Measurements from ENCODE around the gene CD300LD.

The CD300LD gene

DNA sequence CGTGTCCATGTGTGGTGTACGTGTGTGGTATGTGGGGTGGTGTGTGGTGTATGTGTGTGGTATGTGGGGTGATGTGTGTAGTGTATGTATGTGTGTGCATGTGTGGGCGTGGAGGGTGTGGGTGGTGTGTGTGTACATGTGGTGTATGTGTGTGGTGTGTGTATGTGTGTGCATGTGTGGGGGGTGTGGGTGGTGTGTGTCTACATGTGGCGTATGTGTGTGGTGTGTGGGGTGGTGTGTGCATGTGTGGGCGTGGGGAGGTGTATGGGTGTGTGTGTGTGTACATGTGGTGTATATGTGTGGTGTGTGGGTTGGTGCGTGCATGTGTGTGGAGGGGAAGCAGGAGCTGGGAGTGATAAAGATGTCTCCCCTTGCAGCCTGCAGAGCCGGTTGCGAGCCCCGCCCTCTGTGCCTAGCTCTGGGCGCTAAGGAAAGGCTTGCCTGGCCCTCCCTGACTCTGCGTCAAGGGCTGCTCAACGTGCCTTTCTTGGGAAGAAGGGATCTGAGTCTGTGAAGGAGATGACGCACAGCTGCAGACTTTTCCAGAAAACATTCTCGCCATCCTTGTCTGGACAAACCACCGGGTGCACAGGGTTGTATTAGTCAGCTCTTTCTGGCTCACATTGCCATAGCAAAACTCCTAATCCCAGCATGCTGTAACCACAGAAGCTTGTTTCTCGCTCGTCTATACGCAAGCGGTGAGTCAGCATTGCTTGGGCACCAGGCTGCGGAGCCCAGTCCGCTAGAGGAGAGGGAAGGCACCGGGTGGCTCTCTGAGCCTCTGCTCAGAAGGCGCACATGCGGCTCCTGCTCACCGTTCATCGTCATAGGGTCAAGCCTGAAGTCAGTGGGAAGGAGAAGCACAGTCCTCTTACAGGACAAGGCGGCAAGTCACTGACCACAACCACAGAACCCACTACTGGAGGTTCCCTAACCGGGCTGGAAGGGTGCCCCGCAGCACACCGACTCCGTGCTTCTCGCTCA lies 22.8 kb downstream of the CD300LD start:
- CTCF ChIA-PET = interaction anchor here (0.7 to 0.8 kb wide), 3 partner anchors 27 to 176 kb away, joined by 3 to 5 read pairs (median 3); no protein-coding TSS in a partner anchor
- Histone ChIP-seq H3K4me1 (ENCODE audit: control insufficient read depth, insufficient read depth, low read length) (no peaks in the 10 kb centered on the region), H3K4me3 (ENCODE audit: low read depth, low read length) (no peak overlapping the region), H3K36me3 (ENCODE audit: control insufficient read depth in 2 of 2, insufficient read depth in 1 of 2, low read length in 2 of 2) (no peaks in the 10 kb centered on the region), H3K27ac (ENCODE audit: extremely low read depth, low read depth, low read length) (no peak overlapping the region), H3K9me3 (ENCODE audit: control insufficient read depth, insufficient read depth, low read depth, low read length) (no peaks in the 10 kb centered on the region)
- POLR2A ChIA-PET = interaction anchor here (0.6 kb wide), 1 partner anchor 207 kb away, joined by 3 read pairs; the partner anchor contains the start of gene NAT9
- TF ChIP-seq ZNF239 (tag by site-specific recombination; IDR thresholded peaks at IDR 0.05) = 0 out of 2 replicates have a peak, but pooled peaks have one; percentile 67
- TF ChIP-seq ZNF600 (tag by site-specific recombination; IDR thresholded peaks at IDR 0.05) = peak; percentile 69
- TF ChIP-seq ZNF560 (tag by site-specific recombination; IDR thresholded peaks at IDR 0.05; ENCODE audit: borderline replicate concordance) = no peak
- TF ChIP-seq ZNF670 (tag by site-specific recombination; IDR thresholded peaks at IDR 0.05; ENCODE audit: low read depth) = peak; percentile 84; the same call in 1 of the 2 replicates
- peak; percentile 99 for TF ChIP-seq EGR2 (tag by site-specific recombination; IDR thresholded peaks at IDR 0.05; ENCODE audit: low read depth)
- 0 out of 2 replicates have a peak, but pooled peaks have one; percentile 24 for TF ChIP-seq OSR2 (tag by site-specific recombination; IDR thresholded peaks at IDR 0.05)
- no peak for TF ChIP-seq GFI1B (tag by site-specific recombination; IDR thresholded peaks at IDR 0.05)
- TF ChIP-seq ZNF660 (tag by site-specific recombination; IDR thresholded peaks at IDR 0.05) = no peak
- TF ChIP-seq WT1 (tag by site-specific recombination; IDR thresholded peaks at IDR 0.05) = 0 out of 2 replicates have a peak, but pooled peaks have one; percentile 24
- no peak for TF ChIP-seq MEIS1 (CRISPR knock-in tag; IDR thresholded peaks at IDR 0.05; ENCODE audit: borderline replicate concordance)
- TF ChIP-seq, protein P1, sequence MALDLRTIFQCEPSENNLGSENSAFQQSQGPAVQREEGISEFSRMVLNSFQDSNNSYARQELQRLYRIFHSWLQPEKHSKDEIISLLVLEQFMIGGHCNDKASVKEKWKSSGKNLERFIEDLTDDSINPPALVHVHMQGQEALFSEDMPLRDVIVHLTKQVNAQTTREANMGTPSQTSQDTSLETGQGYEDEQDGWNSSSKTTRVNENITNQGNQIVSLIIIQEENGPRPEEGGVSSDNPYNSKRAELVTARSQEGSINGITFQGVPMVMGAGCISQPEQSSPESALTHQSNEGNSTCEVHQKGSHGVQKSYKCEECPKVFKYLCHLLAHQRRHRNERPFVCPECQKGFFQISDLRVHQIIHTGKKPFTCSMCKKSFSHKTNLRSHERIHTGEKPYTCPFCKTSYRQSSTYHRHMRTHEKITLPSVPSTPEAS (tag by site-specific recombination; IDR thresholded peaks at IDR 0.05) = peak; percentile 70
- 0 out of 2 replicates have a peak, but pooled peaks have one; percentile 31 for TF ChIP-seq ZBTB48 (tag by site-specific recombination; IDR thresholded peaks at IDR 0.05)
- TF ChIP-seq, protein P2, sequence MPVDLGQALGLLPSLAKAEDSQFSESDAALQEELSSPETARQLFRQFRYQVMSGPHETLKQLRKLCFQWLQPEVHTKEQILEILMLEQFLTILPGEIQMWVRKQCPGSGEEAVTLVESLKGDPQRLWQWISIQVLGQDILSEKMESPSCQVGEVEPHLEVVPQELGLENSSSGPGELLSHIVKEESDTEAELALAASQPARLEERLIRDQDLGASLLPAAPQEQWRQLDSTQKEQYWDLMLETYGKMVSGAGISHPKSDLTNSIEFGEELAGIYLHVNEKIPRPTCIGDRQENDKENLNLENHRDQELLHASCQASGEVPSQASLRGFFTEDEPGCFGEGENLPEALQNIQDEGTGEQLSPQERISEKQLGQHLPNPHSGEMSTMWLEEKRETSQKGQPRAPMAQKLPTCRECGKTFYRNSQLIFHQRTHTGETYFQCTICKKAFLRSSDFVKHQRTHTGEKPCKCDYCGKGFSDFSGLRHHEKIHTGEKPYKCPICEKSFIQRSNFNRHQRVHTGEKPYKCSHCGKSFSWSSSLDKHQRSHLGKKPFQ (tag by site-specific recombination; IDR thresholded peaks at IDR 0.05) = peak; percentile 6; the same call in 1 of the 2 replicates
- 0 out of 2 replicates have a peak, but pooled peaks have one; percentile 22 for TF ChIP-seq ZNF747 (tag by site-specific recombination; IDR thresholded peaks at IDR 0.05)
- TF ChIP-seq ZNF629 (tag by site-specific recombination; IDR thresholded peaks at IDR 0.05) = peak; percentile 72
- TF ChIP-seq ZBTB20 (tag by site-specific recombination; IDR thresholded peaks at IDR 0.05) = peak; percentile 21; the same call in 1 of the 2 replicates
- TF ChIP-seq ZNF223 (tag by site-specific recombination; IDR thresholded peaks at IDR 0.05) = no peak
- no peak for TF ChIP-seq ZNF221 (tag by site-specific recombination; IDR thresholded peaks at IDR 0.05; ENCODE audit: borderline replicate concordance)
- TF ChIP-seq, protein P3, sequence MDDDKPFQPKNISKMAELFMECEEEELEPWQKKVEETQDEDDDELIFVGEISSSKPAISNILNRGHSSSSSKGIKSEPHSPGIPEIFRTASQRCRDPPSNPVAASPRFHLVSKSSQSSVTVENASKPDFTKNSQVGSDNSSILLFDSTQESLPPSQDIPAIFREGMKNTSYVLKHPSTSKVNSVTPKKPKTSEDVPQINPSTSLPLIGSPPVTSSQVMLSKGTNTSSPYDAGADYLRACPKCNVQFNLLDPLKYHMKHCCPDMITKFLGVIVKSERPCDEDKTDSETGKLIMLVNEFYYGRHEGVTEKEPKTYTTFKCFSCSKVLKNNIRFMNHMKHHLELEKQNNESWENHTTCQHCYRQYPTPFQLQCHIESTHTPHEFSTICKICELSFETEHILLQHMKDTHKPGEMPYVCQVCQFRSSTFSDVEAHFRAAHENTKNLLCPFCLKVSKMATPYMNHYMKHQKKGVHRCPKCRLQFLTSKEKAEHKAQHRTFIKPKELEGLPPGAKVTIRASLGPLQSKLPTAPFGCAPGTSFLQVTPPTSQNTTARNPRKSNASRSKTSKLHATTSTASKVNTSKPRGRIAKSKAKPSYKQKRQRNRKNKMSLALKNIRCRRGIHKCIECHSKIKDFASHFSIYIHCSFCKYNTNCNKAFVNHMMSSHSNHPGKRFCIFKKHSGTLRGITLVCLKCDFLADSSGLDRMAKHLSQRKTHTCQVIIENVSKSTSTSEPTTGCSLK (tag by site-specific recombination; IDR thresholded peaks at IDR 0.05) = peak; percentile 57; the same call in 1 of the 2 replicates
- no peak for TF ChIP-seq ZNF248 (tag by site-specific recombination; IDR thresholded peaks at IDR 0.05)
- no peak for TF ChIP-seq ZSCAN16 (tag by site-specific recombination; IDR thresholded peaks at IDR 0.05)
- peak; percentile 44; the same call in 1 of the 2 replicates for TF ChIP-seq ZIC2 (tag by site-specific recombination; IDR thresholded peaks at IDR 0.05)
- TF ChIP-seq ZFP37 (tag by site-specific recombination; IDR thresholded peaks at IDR 0.05) = no peak
- TF ChIP-seq, protein P4, sequence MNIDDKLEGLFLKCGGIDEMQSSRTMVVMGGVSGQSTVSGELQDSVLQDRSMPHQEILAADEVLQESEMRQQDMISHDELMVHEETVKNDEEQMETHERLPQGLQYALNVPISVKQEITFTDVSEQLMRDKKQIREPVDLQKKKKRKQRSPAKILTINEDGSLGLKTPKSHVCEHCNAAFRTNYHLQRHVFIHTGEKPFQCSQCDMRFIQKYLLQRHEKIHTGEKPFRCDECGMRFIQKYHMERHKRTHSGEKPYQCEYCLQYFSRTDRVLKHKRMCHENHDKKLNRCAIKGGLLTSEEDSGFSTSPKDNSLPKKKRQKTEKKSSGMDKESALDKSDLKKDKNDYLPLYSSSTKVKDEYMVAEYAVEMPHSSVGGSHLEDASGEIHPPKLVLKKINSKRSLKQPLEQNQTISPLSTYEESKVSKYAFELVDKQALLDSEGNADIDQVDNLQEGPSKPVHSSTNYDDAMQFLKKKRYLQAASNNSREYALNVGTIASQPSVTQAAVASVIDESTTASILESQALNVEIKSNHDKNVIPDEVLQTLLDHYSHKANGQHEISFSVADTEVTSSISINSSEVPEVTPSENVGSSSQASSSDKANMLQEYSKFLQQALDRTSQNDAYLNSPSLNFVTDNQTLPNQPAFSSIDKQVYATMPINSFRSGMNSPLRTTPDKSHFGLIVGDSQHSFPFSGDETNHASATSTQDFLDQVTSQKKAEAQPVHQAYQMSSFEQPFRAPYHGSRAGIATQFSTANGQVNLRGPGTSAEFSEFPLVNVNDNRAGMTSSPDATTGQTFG (tag by site-specific recombination; IDR thresholded peaks at IDR 0.05; ENCODE audit: borderline replicate concordance) = 0 out of 2 replicates have a peak, but pooled peaks have one; percentile 11
- 0 out of 2 replicates have a peak, but pooled peaks have one; percentile 21 for TF ChIP-seq ZNF621 (tag by site-specific recombination; IDR thresholded peaks at IDR 0.05)
- TF ChIP-seq ZNF510 (tag by site-specific recombination; IDR thresholded peaks at IDR 0.05; ENCODE audit: insufficient replicate concordance) = no peak
- no peak for TF ChIP-seq ZFP3 (tag by site-specific recombination; IDR thresholded peaks at IDR 0.05; ENCODE audit: low read depth)
- peak; percentile 69; the same call in 1 of the 2 replicates for TF ChIP-seq ZNF785 (tag by site-specific recombination; IDR thresholded peaks at IDR 0.05)

Data from HEK293 (cell line).